Sigmoid colon (tissue), 4 donors: ENCODE results near the gene GPR158.

Experiments
- CTCF ChIP-seq, 4 experiments: fragments of 450-650 bp in 3 of 4; fragments of 200-600 bp in 1 of 4; IDR thresholded peaks; one replicate each; pipeline ENCODE4 v1.5.1; 2016 to 2019; ENCODE audit warnings: antibody characterized with exemption in 4 of 4, mild to moderate bottlenecking in 3 of 4, moderate library complexity in 2 of 4
- POLR2AphosphoS5 ChIP-seq, 4 donors: sonication (generic); formaldehyde crosslinking; IDR thresholded peaks; one replicate each; pipeline ENCODE4 v1.6.1; 2017; ENCODE audit warnings: antibody characterized with exemption in 4 of 4

- TF ChIP-seq CTCF (IDR thresholded peaks at IDR 0.05) (no peak), POLR2AphosphoS5 (IDR thresholded peaks at IDR 0.05) (no peak)
Measured at GRCh38 chr10:25336330-25336729, 161.5 kb downstream of the GPR158 start.
